GM19025 (cell line): ENCODE results near the gene HTR1E.
"Not testable (repeated sequence)": the region's sequence is repeated elsewhere in the genome, so short reads cannot be mapped to it uniquely, and the experiment has no call there.

Experiments used
- ATAC-seq: cut with Tn5 transposase; IDR thresholded peaks from one replicate; pipeline ENCODE4 v1.9.1; 2021; ENCODE audit warnings: mild to moderate bottlenecking, low read depth, moderate library complexity; ENCODE audit not compliant: unreplicated experiment

The HTR1E gene

GRCh38 chr6:86937219-86938079 lies at the start of gene HTR1E:
Gene HTR1E (plus strand): TSS chr6:86937528. CDS start chr6:87015335, 77,807 bp downstream.
- no peak for ATAC-seq

- no peak for ATAC-seq
Measured at GRCh38 chr6:86888301-86888700, 49.0 kb upstream of the HTR1E start.

- ATAC-seq = not testable (repeated sequence)
Measured at GRCh38 chr6:86897265-86897664, 40.1 kb upstream of the HTR1E start.

- ATAC-seq = no peak
Measured at GRCh38 chr6:86913795-86914194, 23.5 kb upstream of the HTR1E start.

GRCh38 chr6:86916393-86916792 lies 20.9 kb upstream of the HTR1E start:
- ATAC-seq = no peak

GRCh38 chr6:86927138-86927537 lies 10.2 kb upstream of the HTR1E start:
- ATAC-seq = not testable (repeated sequence)

- not testable (repeated sequence) for ATAC-seq
Measured at GRCh38 chr6:86927859-86928258, 9.5 kb upstream of the HTR1E start.

- ATAC-seq = no peak
Measured at GRCh38 chr6:86934365-86934764, 3.0 kb upstream of the HTR1E start.

GRCh38 chr6:86936834-86937218 lies 502 bp upstream of the HTR1E start:
- no peak for ATAC-seq

GRCh38 chr6:86938814-86939213 lies 1.5 kb downstream of the HTR1E start:
- ATAC-seq = no peak

GRCh38 chr6:86941461-86941860 lies 4.1 kb downstream of the HTR1E start:
- ATAC-seq = no peak

GRCh38 chr6:86942769-86943516 lies 5.6 kb downstream of the HTR1E start:
- no peak for ATAC-seq

- ATAC-seq = no peak
Measured at GRCh38 chr6:86943819-86944407, 6.6 kb downstream of the HTR1E start.

GRCh38 chr6:86949771-86950170 lies 12.4 kb downstream of the HTR1E start:
- ATAC-seq = no peak

- ATAC-seq = no peak
Measured at GRCh38 chr6:86952991-86953390, 15.7 kb downstream of the HTR1E start.

GRCh38 chr6:86959656-86960055 lies 22.3 kb downstream of the HTR1E start:
- no peak for ATAC-seq

- no peak for ATAC-seq
Measured at GRCh38 chr6:86961455-86962200, 24.3 kb downstream of the HTR1E start.

- no peak for ATAC-seq
Measured at GRCh38 chr6:86963352-86963751, 26.0 kb downstream of the HTR1E start.

- no peak for ATAC-seq
Measured at GRCh38 chr6:86964029-86964579, 26.8 kb downstream of the HTR1E start.

- no peak for ATAC-seq
Measured at GRCh38 chr6:86966271-86966670, 28.9 kb downstream of the HTR1E start.
